WI38 (cell line): ENCODE measurements around the gene PTPRR.

Source experiments
- H3K4me3 ChIP-seq: 2 replicates; pipeline ENCODE4 v1.5.1; 2011; ENCODE audit warnings: low read depth, mild to moderate bottlenecking, control low read depth, low read length
- CTCF ChIP-seq: IDR thresholded peaks from 2 replicates; pipeline ENCODE4 v1.5.1; 2012; ENCODE audit warnings: low read depth, mild to moderate bottlenecking, control low read depth, low read length

Gene PTPRR

DNA sequence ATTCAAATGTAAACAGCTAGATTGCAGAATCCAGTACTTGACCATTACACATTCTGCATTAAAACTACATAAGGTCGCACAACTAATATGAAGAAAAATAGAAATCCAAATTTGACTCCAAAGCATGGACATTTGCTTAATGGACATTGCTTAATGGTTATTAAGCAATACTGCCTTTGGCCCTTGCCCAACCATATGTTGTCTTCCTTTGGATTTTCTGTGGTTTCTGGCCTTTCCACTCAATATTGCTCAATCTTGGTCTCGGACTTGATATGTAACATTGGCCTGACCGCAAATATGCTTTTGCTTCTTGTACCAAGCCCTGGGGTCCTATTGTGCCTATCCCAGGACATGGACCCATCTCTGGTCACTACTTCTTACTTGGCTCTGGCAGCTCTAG is 67.2 kb downstream of the PTPRR start:
- no peak for TF ChIP-seq CTCF

GRCh38 chr12:70852416-70853150 is 68.0 kb downstream of the PTPRR start:
- H3K4me3 ChIP-seq, result no peak overlapping the region
- no peak for TF ChIP-seq CTCF

More for the DNA sequence above, 67.2 kb downstream of the PTPRR start:
- H3K4me3 ChIP-seq, result no peak overlapping the region

DNA sequence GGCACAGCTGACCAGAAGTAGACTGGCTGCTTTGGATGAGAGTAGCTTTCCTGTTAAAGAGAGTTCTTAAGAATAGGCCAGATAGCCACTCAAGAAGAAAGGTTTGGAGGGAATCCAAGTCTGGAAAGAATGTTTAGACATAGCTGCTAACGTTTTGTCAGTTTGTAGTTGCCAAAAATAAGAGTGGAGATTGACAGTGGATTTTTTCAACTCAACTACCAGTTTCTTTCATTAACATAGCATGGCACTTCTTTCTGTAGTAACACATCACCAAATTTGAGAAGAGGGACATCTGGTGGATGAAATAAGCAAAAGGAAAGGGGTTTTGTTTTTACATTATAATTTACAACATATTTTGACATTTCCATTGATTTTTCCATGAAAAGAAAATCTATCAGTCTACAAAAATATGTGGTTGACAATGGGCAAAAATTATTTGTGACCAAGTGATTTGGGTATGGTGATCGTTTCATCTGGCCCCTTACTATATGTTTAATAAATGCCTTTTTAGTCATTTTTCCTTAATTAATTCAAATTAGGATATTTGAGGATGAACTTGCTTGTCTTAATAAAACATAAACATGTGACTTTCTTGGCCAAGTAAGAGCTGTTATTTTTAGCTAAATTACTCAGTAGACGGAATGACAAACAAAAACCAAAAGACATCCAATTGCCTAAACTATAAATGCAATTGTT is 71.1 kb downstream of the PTPRR start:
- H3K4me3 ChIP-seq, result no peak overlapping the region
- TF ChIP-seq CTCF, result no peak

GRCh38 chr12:70847871-70848270 is 72.7 kb downstream of the PTPRR start:
- no peak for TF ChIP-seq CTCF
- H3K4me3 ChIP-seq, result no peak overlapping the region

GRCh38 chr12:70845268-70845667 is 75.3 kb downstream of the PTPRR start:
- TF ChIP-seq CTCF, result no peak
- H3K4me3 ChIP-seq, result no peak overlapping the region

- H3K4me3 ChIP-seq, result no peak overlapping the region
- TF ChIP-seq CTCF, result no peak
These were observed 77.2 kb downstream of the PTPRR start for GRCh38 chr12:70843363-70843762.

- TF ChIP-seq CTCF, result no peak
- no peak overlapping the region for H3K4me3 ChIP-seq
These were observed 77.6 kb downstream of the PTPRR start for GRCh38 chr12:70842942-70843341.
